Epithelial cell of proximal tubule (primary cell): ENCODE results near the gene FCHSD2. TPM values are rescaled to one million over a fixed set of nuclear protein-coding genes. Genes with fewer than 3 reads are reported as not detected.
A peak's percentile ranks its signal among the peaks of the same experiment; 100 is the strongest.

ENCODE experiments used
- DNase-seq: peaks from one replicate; pipeline ENCODE4 v3.0.0-alpha.2; 2011; ENCODE audit warnings: low read depth
- H3K4me3 ChIP-seq: 2 replicates; pipeline ENCODE4 v1.5.1; 2011; ENCODE audit warnings: low read depth, mild to moderate bottlenecking, low read length
- CTCF ChIP-seq: conservative IDR thresholded peaks from 2 replicates; pipeline ENCODE4 v1.5.1; 2012; ENCODE audit warnings: low read depth, mild to moderate bottlenecking, low read length
- total RNA-seq: library from RNA; depleted of rRNA; stranded (reverse); fragments of >200 nt; gene quantifications from 2 replicates; pipeline ENCODE4 v1.2.3, GENCODE V29; 2015

FCHSD2 gene
- total RNA-seq, 1 donor from 2014 or later: 8.8 TPM

- no peak overlapping the region for H3K4me3 ChIP-seq
- DNase-seq: no peak
- no peak for TF ChIP-seq CTCF
Observed at GRCh38 chr11:73100578-73100977, 41.5 kb downstream of the FCHSD2 start.

- no peak for DNase-seq
- no peak for TF ChIP-seq CTCF
- H3K4me3 ChIP-seq: no peak overlapping the region
Observed at GRCh38 chr11:73099512-73100266, 42.4 kb downstream of the FCHSD2 start.

- H3K4me3 ChIP-seq: no peak overlapping the region
- DNase-seq: no peak
- no peak for TF ChIP-seq CTCF
Observed at GRCh38 chr11:73095613-73096012, 46.5 kb downstream of the FCHSD2 start.

- H3K4me3 ChIP-seq: no peak overlapping the region
- no peak for DNase-seq
Observed at GRCh38 chr11:73091521-73092305, 50.4 kb downstream of the FCHSD2 start.

GRCh38 chr11:73087730-73088129, 54.4 kb downstream of the FCHSD2 start:
- no peak for DNase-seq
- TF ChIP-seq CTCF: no peak

More at GRCh38 chr11:73091521-73092305, 50.4 kb downstream of the FCHSD2 start:
- TF ChIP-seq CTCF: no peak

GRCh38 chr11:73085189-73085875, 56.8 kb downstream of the FCHSD2 start:
- TF ChIP-seq CTCF: no peak
- H3K4me3 ChIP-seq: no peak overlapping the region
- peak; percentile 22 for DNase-seq

More at GRCh38 chr11:73087730-73088129, 54.4 kb downstream of the FCHSD2 start:
- H3K4me3 ChIP-seq: no peak overlapping the region
